ENCODE measurements around the gene OR5T1.

Gene OR5T1

DNA sequence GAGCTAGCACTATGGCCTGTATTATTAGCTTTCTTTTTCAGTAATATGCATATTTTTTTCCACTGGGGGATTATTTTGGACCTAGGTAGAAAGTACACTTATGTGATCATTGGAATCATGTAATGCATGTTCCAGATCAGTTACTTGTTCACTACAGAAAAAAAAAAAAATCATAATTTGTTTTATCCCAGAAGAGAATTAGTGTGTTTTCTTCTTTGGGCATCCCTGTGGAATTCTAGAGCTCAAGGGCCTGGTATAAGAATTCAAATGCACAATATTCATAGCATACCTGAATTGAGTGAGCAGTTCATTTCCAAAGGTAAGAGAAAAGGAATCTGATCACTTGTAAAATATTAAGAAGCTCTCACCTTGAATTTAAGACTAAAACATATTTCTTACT, at the start of gene OR5T1:
TSS of gene OR5T1 (plus strand) at position 301 of the 400 bp plus-strand sequence. CDS start 1,485 bp downstream, outside the sequence.
- no peak for DNase-seq

DNA sequence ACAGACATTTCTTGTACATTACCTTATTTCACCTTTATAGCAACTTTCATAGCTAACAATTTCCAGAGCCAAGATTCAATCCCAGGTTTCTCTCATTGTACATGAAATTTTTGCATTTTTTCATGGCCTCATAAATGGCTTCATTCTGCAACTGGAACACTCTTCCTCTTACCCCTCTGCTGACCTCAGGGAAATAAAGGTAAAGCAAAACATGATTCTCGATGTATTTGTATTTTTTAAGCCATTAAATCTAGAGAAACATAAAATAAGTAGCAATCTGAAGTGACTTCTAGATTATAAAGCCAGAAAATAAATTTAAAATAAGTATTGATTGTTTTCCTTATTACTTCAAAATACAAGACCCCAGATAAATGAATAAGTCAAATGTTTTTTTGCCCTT, 39.8 kb upstream of the OR5T1 start, which contains the start of gene OR5T2:
TSS of gene OR5T2 (minus strand) at position 101 of the 400 bp plus-strand sequence. CDS start 1,193 bp downstream, outside the sequence.
- no peak for DNase-seq

DNA sequence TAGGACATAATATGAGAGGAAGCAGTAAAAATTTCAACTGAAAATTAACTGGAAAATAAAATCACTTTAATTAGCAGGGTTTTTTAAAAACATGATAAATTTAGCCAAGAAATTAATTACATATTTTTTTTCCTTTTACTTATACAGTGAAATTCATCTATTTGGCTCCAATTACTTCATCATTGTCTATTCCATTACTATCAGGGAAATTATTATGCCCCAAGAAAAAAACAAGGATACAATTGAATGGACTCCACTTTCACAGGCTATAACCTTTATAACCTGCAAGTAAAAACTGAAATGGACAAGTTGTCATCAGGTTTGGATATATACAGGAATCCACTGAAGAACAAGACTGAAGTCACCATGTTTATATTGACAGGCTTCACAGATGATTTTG, 22.0 kb upstream of the OR5T1 start, which contains the start of gene OR5T3:
TSS of gene OR5T3 (plus strand) at position 301 of the 400 bp plus-strand sequence. CDS start at position 301, 0 bp downstream.
- no peak for DNase-seq

GRCh38 chr11:56271092-56271491, 2.9 kb upstream of the OR5T1 start:
- DNase-seq: no peak

DNA sequence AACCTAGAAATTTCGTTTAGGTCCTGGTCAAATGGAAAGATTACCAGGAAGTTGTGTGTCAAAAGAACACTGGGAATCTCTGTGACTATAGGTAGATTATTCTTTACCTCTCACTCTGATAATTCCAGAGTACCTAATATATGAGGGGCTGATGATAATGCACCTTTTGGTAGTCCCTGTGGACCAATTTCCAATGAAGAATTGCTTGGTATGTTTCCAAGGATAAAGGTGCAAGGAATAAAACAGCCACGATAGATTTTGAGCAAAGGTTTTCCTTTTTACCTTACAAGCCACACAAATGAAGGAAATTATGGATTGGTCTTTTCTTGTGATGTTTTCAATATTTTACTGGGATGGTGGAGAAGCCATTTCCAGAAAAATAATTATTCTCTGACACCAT, 18.2 kb downstream of the OR5T1 start, which contains the start of gene OR8H1:
TSS of gene OR8H1 (minus strand) at position 101 of the 400 bp plus-strand sequence. CDS start 1,192 bp downstream, outside the sequence.
- no peak for DNase-seq

DNA sequence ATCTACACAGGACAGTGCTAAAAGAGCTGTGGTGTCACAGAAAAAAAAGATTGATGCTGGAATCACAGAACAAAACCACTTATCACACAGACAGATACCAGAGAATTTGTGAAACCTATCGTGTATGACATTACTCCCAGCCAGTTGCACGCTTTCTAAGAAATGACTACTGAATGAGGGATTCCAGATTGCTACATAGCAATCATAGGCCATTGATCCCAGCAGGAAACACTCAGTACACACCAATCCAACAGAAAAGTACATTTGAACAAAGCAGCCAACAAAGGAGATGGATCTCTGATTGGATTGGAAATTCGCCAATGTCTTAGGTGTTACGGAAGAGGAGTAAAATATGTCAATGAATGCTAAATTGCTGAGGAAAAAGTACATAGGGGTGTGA, 22.9 kb downstream of the OR5T1 start:
- no peak for DNase-seq

DNA sequence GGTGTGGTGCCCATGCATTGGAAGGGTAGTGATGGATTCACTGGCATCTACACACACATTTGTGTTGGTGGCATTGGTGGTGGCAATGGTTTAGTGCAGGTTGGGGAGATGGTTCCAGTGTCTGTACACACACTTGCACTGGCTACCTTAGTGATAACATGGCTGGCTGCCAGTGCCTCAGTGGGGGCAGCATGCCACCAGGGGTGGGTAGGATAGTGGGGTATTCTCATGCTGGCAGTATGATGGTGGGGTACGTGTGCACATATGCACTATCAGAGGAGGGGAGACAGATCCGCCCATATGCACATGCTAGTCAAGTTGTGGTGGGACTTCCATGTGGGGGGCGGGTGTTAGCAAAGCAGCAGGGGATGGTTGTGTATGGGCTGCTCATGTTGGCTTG, 33.9 kb downstream of the OR5T1 start:
- no peak for DNase-seq

- DNase-seq: no peak
Observed at GRCh38 chr11:56314844-56315243, 40.9 kb downstream of the OR5T1 start, which contains the start of gene OR8K3. TSS of gene OR8K3 (plus strand) at chr11:56315144. CDS start at chr11:56318307, 3,163 bp downstream.

Data from CD4-positive, alpha-beta T cell treated with Interleukin-17A for 1 hour (primary cell).